Neural progenitor cell (in vitro differentiated cells): ENCODE measurements around the gene PLSCR1. TPM values are rescaled to one million over a fixed set of nuclear protein-coding genes. Genes with fewer than 3 reads are reported as not detected.

ENCODE experiments used
- DNase-seq: peaks from one replicate; pipeline ENCODE4 v3.0.0-alpha.2; 2016; ENCODE audit warnings: low spot score
- H2AFZ ChIP-seq: fragments of 200-600 bp; sonication (generic); replicated peaks from 2 replicates; pipeline ENCODE4 v1.6.1; 2016; ENCODE audit warnings: antibody characterized with exemption
- H3F3A ChIP-seq: fragments of 200-600 bp; sonication (generic); 2 replicates; pipeline ENCODE4 v1.6.1; 2016; ENCODE audit warnings: antibody characterized with exemption, low read depth
- H3K27ac ChIP-seq: fragments of 200-600 bp; sonication (generic); 2 replicates; pipeline ENCODE4 v1.5.1; 2016; ENCODE audit warnings: mild to moderate bottlenecking
- H3K27me3 ChIP-seq: fragments of 200-600 bp; sonication (generic); 2 replicates; pipeline ENCODE4 v1.6.1; 2016; ENCODE audit warnings: mild to moderate bottlenecking, moderate library complexity
- H3K36me3 ChIP-seq: fragments of 200-600 bp; sonication (generic); 2 replicates; pipeline ENCODE4 v1.5.1; 2016
- H3K4me1 ChIP-seq: fragments of 200-600 bp; sonication (generic); 2 replicates; pipeline ENCODE4 v1.6.1; 2016; ENCODE audit warnings: mixed run types
- H3K4me2 ChIP-seq: fragments of 200-600 bp; sonication (generic); 2 replicates; pipeline ENCODE4 v1.6.1; 2016
- H3K4me3 ChIP-seq: fragments of 200-600 bp; sonication (generic); 2 replicates; pipeline ENCODE4 v1.5.1; 2016
- H3K79me2 ChIP-seq: fragments of 200-600 bp; sonication (generic); 2 replicates; pipeline ENCODE4 v1.6.1; 2016; ENCODE audit warnings: low read depth
- H3K9ac ChIP-seq: fragments of 200-600 bp; sonication (generic); 2 replicates; pipeline ENCODE4 v1.6.1; 2016
- H3K9me3 ChIP-seq: fragments of 200-600 bp; sonication (generic); 2 replicates; pipeline ENCODE4 v1.5.1; 2016; ENCODE audit warnings: low read depth
- H4K20me1 ChIP-seq: fragments of 200-600 bp; sonication (generic); 2 replicates; pipeline ENCODE4 v1.6.1; 2016; ENCODE audit warnings: low read depth
- H3K27ac Mint-ChIP-seq: 3 replicates; pipeline ENCODE4 v1.8.0; 2021; ENCODE audit warnings: mixed read lengths
- H3K27me3 Mint-ChIP-seq: 2 replicates; pipeline ENCODE4 v1.8.0; 2022; ENCODE audit warnings: low read depth, mild to moderate bottlenecking, inconsistent platforms, moderate library complexity, mixed read lengths; ENCODE audit not compliant: insufficient read depth
- H3K36me3 Mint-ChIP-seq: 3 replicates; pipeline ENCODE4 v1.8.0; 2021; ENCODE audit warnings: mixed read lengths
- H3K4me1 Mint-ChIP-seq: 3 replicates; pipeline ENCODE4 v1.8.0; 2021; ENCODE audit warnings: mixed read lengths
- H3K4me3 Mint-ChIP-seq: 3 replicates; pipeline ENCODE4 v1.8.0; 2021; ENCODE audit warnings: mild to moderate bottlenecking, moderate library complexity, mixed read lengths
- H3K9me3 Mint-ChIP-seq: 3 replicates; pipeline ENCODE4 v1.8.0; 2020; ENCODE audit warnings: mixed read lengths
- EZH2 ChIP-seq: fragments of 200-600 bp; sonication (generic); IDR thresholded peaks from 2 replicates; pipeline ENCODE4 v1.6.1; 2017; ENCODE audit warnings: antibody characterized with exemption, mild to moderate bottlenecking, moderate library complexity
- EZH2phosphoT487 ChIP-seq: fragments of 200-600 bp; sonication (generic); IDR thresholded peaks from 2 replicates; pipeline ENCODE4 v1.6.1; 2017; ENCODE audit warnings: antibody characterized with exemption
- total RNA-seq: library from RNA; depleted of rRNA; stranded (reverse); fragments of >200 nt; gene quantifications from 2 replicates; pipeline ENCODE4 v1.2.3, GENCODE V29; 2015; ENCODE audit warnings: low replicate concordance
- TF ChIP-seq, protein P1 (sequence below): fragments of 200-600 bp; sonication (generic); IDR thresholded peaks from 2 replicates; pipeline ENCODE4 v1.5.1; 2017; ENCODE audit warnings: antibody characterized with exemption, mild to moderate bottlenecking

The PLSCR1 gene
- total RNA-seq, 1 donor from 2014 or later, result 23.9 TPM

DNA sequence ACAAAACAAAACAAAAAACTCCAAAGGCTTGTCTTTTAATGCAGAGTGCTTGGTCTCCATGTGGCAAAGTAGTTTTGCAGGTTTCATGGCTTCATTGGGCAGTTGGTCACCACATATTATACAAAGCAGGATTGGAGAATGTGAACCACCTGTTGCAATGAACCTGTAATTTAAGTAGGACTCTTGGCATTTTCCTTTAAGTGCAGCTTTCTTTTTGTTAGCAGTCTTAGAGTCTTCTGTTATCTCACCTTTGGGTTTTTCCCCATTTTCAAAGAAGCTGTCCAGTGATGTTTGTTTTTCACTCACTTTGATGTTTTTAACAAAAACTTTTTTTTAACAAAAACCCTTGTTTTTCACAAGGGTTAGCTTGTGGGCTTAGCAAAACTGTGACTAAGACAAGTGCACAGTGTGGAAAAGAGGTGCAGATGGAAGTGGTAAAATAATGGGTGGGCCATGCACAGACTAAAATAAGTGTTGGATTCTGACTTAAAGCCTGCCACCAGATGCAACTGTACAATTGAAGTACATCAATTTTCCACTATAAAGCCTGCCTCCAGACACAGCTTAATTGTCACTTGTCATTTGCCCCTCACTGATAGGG, 2.9 kb upstream of the PLSCR1 start:
- H3K36me3 ChIP-seq, result no peaks in the 10 kb centered on the region
- peaks cover 3% of the 10 kb centered on the region for H3K27me3 ChIP-seq
- Mint-ChIP-seq H3K4me1 (peaks cover 9% of the 10 kb centered on the region), H3K27me3 (no peaks in the 10 kb centered on the region), H3K36me3 (no peaks in the 10 kb centered on the region), H3K4me3 (no peak overlapping the region), H3K27ac (no peak overlapping the region), H3K9me3 (no peaks in the 10 kb centered on the region)
- H3K27ac ChIP-seq, result no peak overlapping the region
- no peaks in the 10 kb centered on the region for H4K20me1 ChIP-seq
- TF ChIP-seq, protein P1, sequence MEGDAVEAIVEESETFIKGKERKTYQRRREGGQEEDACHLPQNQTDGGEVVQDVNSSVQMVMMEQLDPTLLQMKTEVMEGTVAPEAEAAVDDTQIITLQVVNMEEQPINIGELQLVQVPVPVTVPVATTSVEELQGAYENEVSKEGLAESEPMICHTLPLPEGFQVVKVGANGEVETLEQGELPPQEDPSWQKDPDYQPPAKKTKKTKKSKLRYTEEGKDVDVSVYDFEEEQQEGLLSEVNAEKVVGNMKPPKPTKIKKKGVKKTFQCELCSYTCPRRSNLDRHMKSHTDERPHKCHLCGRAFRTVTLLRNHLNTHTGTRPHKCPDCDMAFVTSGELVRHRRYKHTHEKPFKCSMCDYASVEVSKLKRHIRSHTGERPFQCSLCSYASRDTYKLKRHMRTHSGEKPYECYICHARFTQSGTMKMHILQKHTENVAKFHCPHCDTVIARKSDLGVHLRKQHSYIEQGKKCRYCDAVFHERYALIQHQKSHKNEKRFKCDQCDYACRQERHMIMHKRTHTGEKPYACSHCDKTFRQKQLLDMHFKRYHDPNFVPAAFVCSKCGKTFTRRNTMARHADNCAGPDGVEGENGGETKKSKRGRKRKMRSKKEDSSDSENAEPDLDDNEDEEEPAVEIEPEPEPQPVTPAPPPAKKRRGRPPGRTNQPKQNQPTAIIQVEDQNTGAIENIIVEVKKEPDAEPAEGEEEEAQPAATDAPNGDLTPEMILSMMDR, result no peak
- TF ChIP-seq EZH2phosphoT487 (no peak), EZH2 (no peak)
- H3K9ac ChIP-seq, result no peak overlapping the region
- H3F3A ChIP-seq, result no peaks in the 10 kb centered on the region
- no peaks in the 10 kb centered on the region for H3K9me3 ChIP-seq
- no peak overlapping the region for H3K4me3 ChIP-seq
- H3K79me2 ChIP-seq, result peaks cover 7% of the 10 kb centered on the region
- DNase-seq, result no peak
- no peak overlapping the region for H2AFZ ChIP-seq
- H3K4me2 ChIP-seq, result no peak overlapping the region
- no peaks in the 10 kb centered on the region for H3K4me1 ChIP-seq

DNA sequence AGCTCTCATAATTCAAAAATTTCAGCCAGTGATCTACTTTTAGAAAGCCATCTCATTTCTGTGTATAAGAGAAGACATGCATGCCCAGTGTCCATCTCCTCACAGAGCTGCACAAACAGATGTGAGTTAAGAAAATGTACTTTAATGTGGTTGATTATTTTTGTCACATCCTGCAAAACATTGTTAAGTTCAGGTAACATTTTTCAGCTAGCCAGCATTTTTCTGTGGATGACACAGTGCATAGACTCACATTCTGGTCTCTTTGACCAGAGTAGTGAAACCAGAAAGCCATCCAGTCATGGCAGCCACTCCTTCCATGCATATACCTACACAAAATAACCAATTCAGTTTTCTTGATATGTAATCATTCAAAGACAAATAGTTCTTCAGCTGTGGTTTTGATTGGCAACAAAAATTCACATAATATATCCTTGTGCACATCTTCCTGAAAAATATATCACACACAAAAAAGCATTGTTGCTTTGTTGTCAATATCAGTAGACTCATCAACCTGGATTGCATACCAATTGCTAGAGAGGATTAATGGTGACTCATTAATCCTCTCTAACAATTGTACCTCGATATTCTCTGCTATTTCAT, 2.1 kb upstream of the PLSCR1 start:
- Histone ChIP-seq H3K9ac (no peak overlapping the region), H3K27ac (no peak overlapping the region), H2AFZ (no peak overlapping the region), H3K4me2 (no peak overlapping the region), H3F3A (no peaks in the 10 kb centered on the region), H3K36me3 (no peaks in the 10 kb centered on the region), H3K27me3 (peaks cover 3% of the 10 kb centered on the region), H4K20me1 (no peaks in the 10 kb centered on the region), H3K4me1 (no peaks in the 10 kb centered on the region), H3K4me3 (no peak overlapping the region), H3K79me2 (peaks cover 7% of the 10 kb centered on the region), H3K9me3 (no peaks in the 10 kb centered on the region)
- TF ChIP-seq, protein P1, result no peak
- TF ChIP-seq EZH2phosphoT487 (no peak), EZH2 (no peak)
- Mint-ChIP-seq H3K4me1 (peaks cover 11% of the 10 kb centered on the region), H3K36me3 (no peaks in the 10 kb centered on the region), H3K27ac (no peak overlapping the region), H3K9me3 (no peaks in the 10 kb centered on the region), H3K27me3 (no peaks in the 10 kb centered on the region), H3K4me3 (no peak overlapping the region)
- DNase-seq, result no peak

DNA sequence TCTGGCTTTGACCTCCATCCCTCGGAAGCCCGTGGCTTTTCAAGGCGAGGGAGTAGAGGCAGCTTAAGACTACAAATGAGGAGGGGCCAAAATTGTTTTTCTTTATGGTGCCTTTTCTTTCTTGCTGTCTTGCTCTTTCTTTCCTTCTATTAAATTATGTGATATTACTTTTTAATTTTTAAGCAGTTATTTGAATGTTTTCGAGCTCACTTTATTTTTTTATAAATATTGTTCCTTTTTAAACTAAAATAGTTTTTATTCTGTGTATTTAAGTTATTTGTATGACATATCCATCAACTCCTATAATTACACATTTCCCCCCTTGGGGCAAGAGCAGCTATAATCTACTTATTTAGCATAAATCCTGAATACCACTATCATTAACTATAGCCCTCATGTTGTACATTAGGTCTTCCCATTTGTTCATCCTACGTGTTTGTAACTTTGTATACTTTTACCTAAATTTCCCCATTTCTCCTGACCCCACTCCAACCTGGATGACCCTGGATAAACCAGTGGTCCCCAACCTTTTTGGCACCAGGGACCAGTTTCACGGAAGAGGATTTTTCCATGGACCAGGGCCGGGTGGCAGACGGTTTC, 622 bp upstream of the PLSCR1 start:
- H3F3A ChIP-seq, result no peaks in the 10 kb centered on the region
- H2AFZ ChIP-seq, result peak overlapping the region; percentile 94
- peaks cover 7% of the 10 kb centered on the region for H3K79me2 ChIP-seq
- H3K4me1 Mint-ChIP-seq, result peaks cover 11% of the 10 kb centered on the region
- H4K20me1 ChIP-seq, result no peaks in the 10 kb centered on the region
- no peak overlapping the region for H3K27ac ChIP-seq
- H3K36me3 ChIP-seq, result no peaks in the 10 kb centered on the region
- TF ChIP-seq EZH2phosphoT487, result no peak
- TF ChIP-seq, protein P1, result no peak
- TF ChIP-seq EZH2, result no peak
- no peaks in the 10 kb centered on the region for H3K9me3 Mint-ChIP-seq
- H3K27me3 Mint-ChIP-seq, result no peaks in the 10 kb centered on the region
- H3K4me1 ChIP-seq, result no peaks in the 10 kb centered on the region
- peaks cover 3% of the 10 kb centered on the region for H3K27me3 ChIP-seq
- peak overlapping the region; percentile 91 for H3K4me3 Mint-ChIP-seq
- no peak for DNase-seq
- no peaks in the 10 kb centered on the region for H3K36me3 Mint-ChIP-seq
- no peak overlapping the region for H3K9ac ChIP-seq
- H3K4me2 ChIP-seq, result peak overlapping the region; percentile 77
- H3K4me3 ChIP-seq, result peak overlapping the region; percentile 60
- H3K27ac Mint-ChIP-seq, result peak overlapping the region; percentile 60
- no peaks in the 10 kb centered on the region for H3K9me3 ChIP-seq
